ENCODE results near the gene CCDC184. TPM values are rescaled to one million over a fixed set of nuclear protein-coding genes. Genes with fewer than 3 reads are reported as not detected.

CCDC184 gene
- polyA plus RNA-seq, 1 donor from 2014 or later, result 35.3 TPM

GRCh38 chr12:48185181-48185919 lies 1.9 kb downstream of the CCDC184 start:
- peak overlapping the region; percentile 97 for H3K4me2 ChIP-seq (ENCODE audit: low read length)
- H3K27ac ChIP-seq (ENCODE audit: low read length), result peak overlapping the region; percentile 98
- no peaks in the 10 kb centered on the region for H3K9me3 ChIP-seq (ENCODE audit: low read length)
- peaks cover 39% of the 10 kb centered on the region for H3K79me2 ChIP-seq (replicated peaks; ENCODE audit: insufficient read depth, low read length)
- H3K36me3 ChIP-seq (ENCODE audit: insufficient read depth, low read length), result no peaks in the 10 kb centered on the region
- peak overlapping the region; percentile 93 for H3K4me3 ChIP-seq (ENCODE audit: low read length)
- TF ChIP-seq RAD21 (conservative IDR thresholded peaks at IDR 0.05) (no peak), EZH2 (IDR thresholded peaks at IDR 0.05; ENCODE audit: borderline replicate concordance, insufficient read depth, low read length, poor library complexity, severe bottlenecking) (no peak), MXI1 (conservative IDR thresholded peaks at IDR 0.05; ENCODE audit: poor library complexity, severe bottlenecking) (no peak), POLR2AphosphoS5 (IDR thresholded peaks at IDR 0.05) (peak; percentile 79), REST (IDR thresholded peaks at IDR 0.05; ENCODE audit: borderline replicate concordance) (peak; percentile 43), CTCF (IDR thresholded peaks at IDR 0.05; ENCODE audit: poor library complexity, severe bottlenecking) (no peak), TAF1 (IDR thresholded peaks at IDR 0.05; ENCODE audit: low read depth) (peak; percentile 80)
- H3K9me2 ChIP-seq (ENCODE audit: insufficient read depth, low read length), result no peaks in the 10 kb centered on the region
- H3K9ac ChIP-seq (ENCODE audit: low read length), result peak overlapping the region; percentile 96
- peak overlapping the region; percentile 27 for H2AFZ ChIP-seq (ENCODE audit: low read depth, low read length)
- H3F3A ChIP-seq (ENCODE audit: insufficient read depth, low read length, poor library complexity, severe bottlenecking), result peaks cover 8% of the 10 kb centered on the region
- H4K20me1 ChIP-seq (ENCODE audit: insufficient read depth), result no peaks in the 10 kb centered on the region
- H3K27me3 ChIP-seq (ENCODE audit: insufficient read depth, low read depth, low read length), result no peaks in the 10 kb centered on the region

GRCh38 chr12:48187916-48188695 lies 4.7 kb downstream of the CCDC184 start:
- H3K9me3 ChIP-seq (ENCODE audit: low read length), result no peaks in the 10 kb centered on the region
- peaks cover 8% of the 10 kb centered on the region for H3F3A ChIP-seq (ENCODE audit: insufficient read depth, low read length, poor library complexity, severe bottlenecking)
- no peak overlapping the region for H3K4me2 ChIP-seq (ENCODE audit: low read length)
- no peaks in the 10 kb centered on the region for H3K27me3 ChIP-seq (ENCODE audit: insufficient read depth, low read depth, low read length)
- H3K27ac ChIP-seq (ENCODE audit: low read length), result no peak overlapping the region
- H4K20me1 ChIP-seq (ENCODE audit: insufficient read depth), result no peaks in the 10 kb centered on the region
- TF ChIP-seq TAF1 (IDR thresholded peaks at IDR 0.05; ENCODE audit: low read depth), result no peak
- no peak for TF ChIP-seq SMC3 (conservative IDR thresholded peaks at IDR 0.05; ENCODE audit: poor library complexity)
- TF ChIP-seq EZH2 (IDR thresholded peaks at IDR 0.05; ENCODE audit: borderline replicate concordance, insufficient read depth, low read length, poor library complexity, severe bottlenecking), result no peak
- TF ChIP-seq EP300 (conservative IDR thresholded peaks at IDR 0.05; ENCODE audit: poor library complexity, severe bottlenecking), result no peak
- TF ChIP-seq CTCF (IDR thresholded peaks at IDR 0.05; ENCODE audit: poor library complexity, severe bottlenecking), result no peak
- no peak for TF ChIP-seq MXI1 (conservative IDR thresholded peaks at IDR 0.05; ENCODE audit: poor library complexity, severe bottlenecking)
- TF ChIP-seq POLR2AphosphoS5 (IDR thresholded peaks at IDR 0.05), result no peak
- H3K36me3 ChIP-seq (ENCODE audit: insufficient read depth, low read length), result no peaks in the 10 kb centered on the region
- no peak overlapping the region for H3K9ac ChIP-seq (ENCODE audit: low read length)
- H2AFZ ChIP-seq (ENCODE audit: low read depth, low read length), result no peak overlapping the region
- H3K79me2 ChIP-seq (replicated peaks; ENCODE audit: insufficient read depth, low read length), result peaks cover 39% of the 10 kb centered on the region
- H3K4me3 ChIP-seq (ENCODE audit: low read length), result peak overlapping the region; percentile 93
- H3K9me2 ChIP-seq (ENCODE audit: insufficient read depth, low read length), result no peaks in the 10 kb centered on the region
